GM12873 (cell line): Measurements from ENCODE around the gene CDC20.

Experiments used
- CTCF ChIP-seq: IDR thresholded peaks from 2 replicates; pipeline ENCODE4 v1.5.1; 2012; ENCODE audit warnings: low read depth, mild to moderate bottlenecking, moderate library complexity, low read length, control low read depth; ENCODE audit not compliant: insufficient read depth; ENCODE audit errors: missing control alignments

Gene CDC20

GRCh38 chr1:43363283-43363934, 4.6 kb downstream of the CDC20 start:
- no peak for TF ChIP-seq CTCF

GRCh38 chr1:43363935-43364525, 5.2 kb downstream of the CDC20 start:
- TF ChIP-seq CTCF = no peak

- no peak for TF ChIP-seq CTCF
Measured at GRCh38 chr1:43365678-43366077, 6.9 kb downstream of the CDC20 start.

GRCh38 chr1:43366179-43366578, 7.4 kb downstream of the CDC20 start:
- TF ChIP-seq CTCF = no peak

- TF ChIP-seq CTCF = no peak
Measured at GRCh38 chr1:43366601-43367025, 7.8 kb downstream of the CDC20 start.

GRCh38 chr1:43367026-43367903, 8.5 kb downstream of the CDC20 start:
- TF ChIP-seq CTCF = no peak
